HG03108 (cell line): ENCODE results near the gene FZD7.

Experiments used
- ATAC-seq: cut with Tn5 transposase; IDR thresholded peaks from one replicate; pipeline ENCODE4 v1.9.1; 2021; ENCODE audit warnings: moderate library complexity; ENCODE audit not compliant: unreplicated experiment

Gene FZD7

GRCh38 chr2:202033317-202034248 is at the start of gene FZD7:
TSS of gene FZD7 (plus strand) at chr2:202033855. CDS start at chr2:202034648, 793 bp downstream.
- peak; percentile 86 for ATAC-seq

GRCh38 chr2:201984333-201984732 is 49.3 kb upstream of the FZD7 start:
- ATAC-seq, result no peak

GRCh38 chr2:201984800-201985525 is 48.7 kb upstream of the FZD7 start:
- ATAC-seq, result no peak

- ATAC-seq, result no peak
Measured at GRCh38 chr2:201985728-201986462, 47.8 kb upstream of the FZD7 start.

GRCh38 chr2:201986463-201986735 is 47.3 kb upstream of the FZD7 start:
- ATAC-seq, result no peak

GRCh38 chr2:201987426-201987825 is 46.2 kb upstream of the FZD7 start:
- no peak for ATAC-seq

GRCh38 chr2:201990069-201990468 is 43.6 kb upstream of the FZD7 start:
- ATAC-seq, result no peak

- no peak for ATAC-seq
Measured at GRCh38 chr2:201992960-201993359, 40.7 kb upstream of the FZD7 start.

GRCh38 chr2:201994973-201995638 is 38.5 kb upstream of the FZD7 start:
- ATAC-seq, result no peak

GRCh38 chr2:201996006-201996405 is 37.6 kb upstream of the FZD7 start:
- no peak for ATAC-seq

GRCh38 chr2:201996679-201997314 is 36.9 kb upstream of the FZD7 start:
- ATAC-seq, result no peak

GRCh38 chr2:201999279-201999678 is 34.4 kb upstream of the FZD7 start:
- no peak for ATAC-seq

- ATAC-seq, result no peak
Measured at GRCh38 chr2:202001826-202002225, 31.8 kb upstream of the FZD7 start.

- ATAC-seq, result no peak
Measured at GRCh38 chr2:202002381-202002780, 31.3 kb upstream of the FZD7 start.

- no peak for ATAC-seq
Measured at GRCh38 chr2:202005272-202005887, 28.3 kb upstream of the FZD7 start.

- no peak for ATAC-seq
Measured at GRCh38 chr2:202006301-202006700, 27.4 kb upstream of the FZD7 start.

- ATAC-seq, result no peak
Measured at GRCh38 chr2:202007015-202007982, 26.4 kb upstream of the FZD7 start.

- no peak for ATAC-seq
Measured at GRCh38 chr2:202007983-202008354, 25.7 kb upstream of the FZD7 start.

GRCh38 chr2:202009019-202009481 is 24.6 kb upstream of the FZD7 start:
- no peak for ATAC-seq
